ENCODE results near the gene MYMX.
"Not testable (repeated sequence)": the region's sequence is repeated elsewhere in the genome, so short reads cannot be mapped to it uniquely, and the experiment has no call there.

The MYMX gene

GRCh38 chr6:44185953-44186634 is 30.6 kb upstream of the MYMX start:
- no peak for DNase-seq (ENCODE audit: low read depth in 3 of 3, low spot score in 1 of 3)

DNA sequence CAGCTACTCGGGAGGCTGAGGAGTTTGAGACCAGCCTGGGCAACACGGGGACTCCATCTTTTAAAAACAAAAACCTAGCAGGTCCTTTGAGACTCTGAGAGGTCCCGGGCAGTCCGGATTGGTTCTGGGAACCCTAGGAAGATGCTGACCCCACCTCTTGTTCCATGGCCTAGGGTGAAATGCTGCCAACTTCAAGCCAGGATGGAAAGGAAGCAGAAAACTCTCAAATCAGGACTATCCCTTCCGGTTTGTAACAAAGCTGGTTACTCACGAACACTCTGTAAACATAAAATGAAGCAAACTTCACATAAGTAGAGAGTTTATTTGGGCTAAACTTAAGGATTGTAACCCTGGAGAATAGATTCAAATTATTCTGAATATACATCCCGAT is 30.1 kb upstream of the MYMX start:
- DNase-seq (ENCODE audit: low read depth in 3 of 3, low spot score in 1 of 3): no peak

DNA sequence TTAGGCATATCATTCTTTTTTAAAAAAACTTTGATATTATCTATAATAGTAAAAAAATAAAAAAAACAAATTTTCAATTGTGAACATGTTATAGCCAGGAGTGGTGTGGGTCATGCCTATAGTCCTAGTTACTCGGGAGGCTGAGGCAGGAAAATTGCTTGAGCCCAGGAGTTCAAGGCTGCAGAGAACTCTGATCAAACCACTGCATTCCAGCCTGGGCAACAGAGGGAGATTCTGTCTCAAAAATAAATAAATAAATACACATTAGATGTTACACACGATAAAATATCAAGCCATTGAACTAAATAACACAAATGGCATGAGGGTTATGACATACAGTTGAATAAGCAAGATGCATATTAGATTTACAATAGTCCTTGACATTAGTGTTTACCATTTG is 27.9 kb upstream of the MYMX start:
- DNase-seq (ENCODE audit: low read depth in 3 of 3, low spot score in 1 of 3): no peak

GRCh38 chr6:44189257-44189656 is 27.5 kb upstream of the MYMX start:
- no peak for DNase-seq (ENCODE audit: low read depth in 3 of 3, low spot score in 1 of 3)

DNA sequence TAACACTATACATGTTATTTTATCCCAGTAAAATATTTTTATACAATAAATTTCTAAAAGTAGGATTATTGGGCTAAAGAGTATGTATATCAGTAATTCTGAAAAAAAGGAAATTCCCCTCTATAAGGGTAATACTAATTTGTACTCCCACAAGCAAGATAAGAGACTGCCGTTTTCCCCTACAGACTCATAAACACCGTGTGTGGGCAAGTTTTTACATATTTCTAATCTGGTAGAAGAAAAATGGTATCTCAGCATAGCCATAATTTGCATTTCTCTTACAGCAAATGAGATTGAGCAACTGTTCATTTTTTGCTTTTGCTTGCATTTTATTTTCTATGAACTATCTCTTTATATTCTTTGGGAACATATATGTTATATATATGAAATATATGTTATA is 26.0 kb upstream of the MYMX start:
- no peak for DNase-seq (ENCODE audit: low read depth in 3 of 3, low spot score in 1 of 3)

- DNase-seq (ENCODE audit: low read depth in 3 of 3, low spot score in 1 of 3): no peak
These were observed 24.2 kb upstream of the MYMX start for GRCh38 chr6:44192428-44193041.

DNA sequence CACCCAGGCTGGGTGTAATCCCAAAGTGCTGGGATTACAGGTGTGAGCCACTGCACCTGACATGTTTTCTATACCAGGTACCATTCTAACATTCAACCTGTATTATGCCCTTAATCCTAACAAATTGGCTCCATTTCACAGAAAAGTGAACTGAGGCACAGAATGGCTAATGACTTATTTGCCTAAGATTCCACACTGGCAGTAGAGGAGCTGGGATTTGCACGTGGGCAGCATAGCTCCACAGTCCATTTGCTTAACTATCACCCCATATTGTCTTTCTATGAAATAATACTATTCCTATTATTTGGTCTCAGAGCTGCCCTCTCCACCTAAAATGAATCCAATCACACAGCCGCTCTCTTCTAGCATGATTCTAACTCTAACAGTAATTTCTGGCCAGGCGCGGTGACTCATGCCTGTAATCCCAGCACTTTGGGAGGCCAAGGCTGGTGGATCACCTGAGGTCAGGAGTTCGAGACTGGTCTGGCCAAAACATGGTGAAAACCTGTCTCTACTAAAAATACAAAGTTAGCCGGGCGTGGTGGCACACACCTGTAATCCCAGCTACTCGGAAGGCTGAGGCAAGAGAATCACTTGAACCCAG is 23.3 kb upstream of the MYMX start:
- DNase-seq (ENCODE audit: low read depth in 3 of 3, low spot score in 1 of 3): no peak

- DNase-seq (ENCODE audit: low read depth in 3 of 3, low spot score in 1 of 3): no peak
These were observed 22.4 kb upstream of the MYMX start for GRCh38 chr6:44194326-44194725.

DNA sequence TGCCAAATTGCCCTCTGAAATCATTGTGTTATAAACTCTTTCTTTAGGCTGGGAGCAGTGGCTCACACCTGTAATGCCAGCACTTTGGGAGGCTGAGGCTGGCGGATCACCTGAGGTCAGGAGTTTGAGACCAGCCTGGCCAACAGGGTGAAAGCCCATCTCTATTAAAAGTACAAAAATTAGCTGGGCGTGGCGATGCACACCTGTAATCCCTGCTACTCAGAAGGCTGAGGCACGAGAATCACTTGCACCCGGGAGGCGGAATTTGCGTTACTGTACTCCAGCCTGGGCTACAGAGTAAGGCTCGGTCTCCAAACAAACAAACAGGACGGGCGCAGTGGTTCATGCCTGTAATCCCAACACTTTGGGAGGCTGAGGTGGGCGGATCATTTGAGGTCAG is 20.4 kb upstream of the MYMX start:
- not testable (repeated sequence) for DNase-seq (ENCODE audit: low read depth in 3 of 3, low spot score in 1 of 3)

- DNase-seq (ENCODE audit: low read depth in 3 of 3, low spot score in 1 of 3): no peak
These were observed 18.0 kb upstream of the MYMX start for GRCh38 chr6:44198684-44199083.

GRCh38 chr6:44199883-44200282 is 16.8 kb upstream of the MYMX start:
- no peak for DNase-seq (ENCODE audit: low read depth in 3 of 3, low spot score in 1 of 3)

GRCh38 chr6:44201200-44201599 is 15.5 kb upstream of the MYMX start:
- no peak for DNase-seq (ENCODE audit: low read depth in 3 of 3, low spot score in 1 of 3)

- DNase-seq (ENCODE audit: low read depth in 3 of 3, low spot score in 1 of 3): no peak
These were observed 15.0 kb upstream of the MYMX start for GRCh38 chr6:44201638-44202303.

GRCh38 chr6:44202332-44202971 is 14.3 kb upstream of the MYMX start:
- no peak for DNase-seq (ENCODE audit: low read depth in 3 of 3, low spot score in 1 of 3)

- DNase-seq (ENCODE audit: low read depth in 3 of 3, low spot score in 1 of 3): no peak
These were observed 13.6 kb upstream of the MYMX start for GRCh38 chr6:44202972-44203750.

DNA sequence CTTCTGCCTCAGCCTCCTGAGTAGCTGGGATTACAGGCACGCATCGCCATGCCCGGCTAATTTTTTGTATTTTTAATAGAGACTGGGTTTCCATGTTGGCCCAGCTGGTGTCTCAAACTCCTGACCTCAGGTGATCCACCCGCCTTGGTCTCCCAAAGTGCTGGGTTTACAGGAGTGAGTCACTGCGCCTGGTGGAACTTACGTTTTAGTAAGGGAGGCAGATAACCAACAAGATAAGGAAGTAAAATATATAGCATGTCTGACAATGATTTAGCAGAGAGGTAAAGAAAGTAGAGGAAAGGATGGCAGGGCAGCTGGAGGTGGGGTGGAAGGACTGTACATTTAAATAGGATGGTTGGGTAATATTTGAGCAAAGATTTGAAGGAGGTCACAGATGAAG is 12.8 kb upstream of the MYMX start:
- no peak for DNase-seq (ENCODE audit: low read depth in 3 of 3, low spot score in 1 of 3)

GRCh38 chr6:44207966-44208365 is 8.8 kb upstream of the MYMX start:
- DNase-seq (ENCODE audit: low read depth in 3 of 3, low spot score in 1 of 3): no peak

DNA sequence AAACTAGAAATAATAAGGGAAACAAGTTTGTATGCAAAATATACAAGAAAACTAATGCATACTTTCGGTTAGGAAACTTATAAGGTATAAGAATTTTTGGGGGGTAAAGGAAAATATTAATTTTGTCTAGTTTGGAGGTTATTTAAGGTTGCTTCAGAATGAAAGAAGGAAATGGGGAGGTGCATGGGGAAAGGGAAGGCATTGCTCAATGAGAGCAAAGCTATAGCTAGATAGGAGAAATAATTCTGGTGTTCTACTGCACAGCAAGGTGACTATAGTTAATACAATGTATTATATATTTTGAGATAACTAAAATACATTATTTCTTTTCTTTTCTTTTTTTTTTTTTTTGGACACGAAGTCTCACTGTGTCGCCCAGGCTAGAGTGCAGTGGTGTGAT is 5.4 kb upstream of the MYMX start:
- DNase-seq (ENCODE audit: low read depth in 3 of 3, low spot score in 1 of 3): no peak

GRCh38 chr6:44214307-44214706 is 2.4 kb upstream of the MYMX start:
- DNase-seq (ENCODE audit: low read depth in 3 of 3, low spot score in 1 of 3): no peak

DNA sequence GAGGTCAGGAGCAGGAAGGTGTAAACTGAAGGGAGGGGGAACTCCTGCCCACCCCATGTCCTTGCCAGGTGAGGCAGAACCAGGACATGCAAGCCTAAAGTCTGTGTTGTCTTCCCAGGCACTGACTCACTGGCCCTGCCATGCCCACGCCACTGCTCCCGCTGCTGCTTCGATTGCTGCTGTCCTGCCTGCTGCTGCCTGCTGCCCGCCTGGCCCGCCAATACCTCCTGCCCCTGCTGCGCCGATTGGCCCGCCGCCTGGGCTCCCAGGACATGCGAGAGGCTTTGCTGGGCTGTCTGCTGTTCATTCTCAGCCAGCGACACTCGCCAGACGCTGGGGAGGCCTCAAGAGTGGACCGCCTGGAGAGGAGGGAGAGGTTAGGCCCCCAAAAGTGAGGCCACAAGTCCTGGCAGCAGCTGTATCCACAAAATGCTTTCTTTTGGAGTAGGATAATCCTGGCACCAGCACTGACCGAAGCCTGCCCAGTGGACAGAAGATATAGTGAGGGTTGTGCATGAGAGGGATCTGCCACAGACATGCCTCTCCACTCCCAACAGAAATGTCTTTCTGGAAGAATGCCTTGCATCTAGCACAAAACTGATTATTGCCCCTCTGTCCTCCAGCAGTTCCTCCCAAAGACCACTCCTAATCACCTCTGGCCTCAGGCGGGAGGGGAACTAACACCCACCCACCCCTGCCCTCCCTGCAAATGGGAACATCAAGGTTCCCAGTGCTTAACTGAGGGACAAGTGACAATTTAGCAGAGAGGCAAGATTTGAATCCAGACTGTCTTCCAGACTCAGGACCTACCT is 812 bp downstream of the MYMX start:
- DNase-seq (ENCODE audit: low read depth in 3 of 3, low spot score in 1 of 3): no peak
